ENCODE measurements around the gene TFPI2.
A peak's percentile ranks its signal among the peaks of the same experiment; 100 is the strongest.

TFPI2 gene

GRCh38 chr7:93906267-93906666 is 15.7 kb upstream of the TFPI2 start, which contains the start of gene GNGT1:
Gene GNGT1 (plus strand): TSS chr7:93906567. CDS start chr7:93906747, 180 bp downstream.
- DNase-seq, result peak; percentile 40 to 83

GRCh38 chr7:93902777-93903423 is 12.3 kb upstream of the TFPI2 start:
- DNase-seq, result peak in 1 of 2 experiments; percentile 36

GRCh38 chr7:93897680-93898079 is 7.1 kb upstream of the TFPI2 start:
- DNase-seq, result no peak

GRCh38 chr7:93895859-93896600 is 5.5 kb upstream of the TFPI2 start:
- DNase-seq, result peak; percentile 34 to 48

- DNase-seq, result peak; percentile 75 to 96
Observed at GRCh38 chr7:93894966-93895640, 4.5 kb upstream of the TFPI2 start.

- no peak for DNase-seq
Observed at GRCh38 chr7:93894426-93894825, 3.9 kb upstream of the TFPI2 start.

GRCh38 chr7:93890041-93890463 is 501 bp downstream of the TFPI2 start:
- DNase-seq, result peak in 1 of 2 experiments; percentile 37

GRCh38 chr7:93889261-93889660 is 1.3 kb downstream of the TFPI2 start:
- no peak for DNase-seq

GRCh38 chr7:93884541-93884940 is 6.0 kb downstream of the TFPI2 start:
- no peak for DNase-seq

GRCh38 chr7:93883917-93884345 is 6.6 kb downstream of the TFPI2 start:
- no peak for DNase-seq

- DNase-seq, result no peak
Observed at GRCh38 chr7:93883078-93883916, 7.3 kb downstream of the TFPI2 start.

GRCh38 chr7:93882468-93882867 is 8.1 kb downstream of the TFPI2 start:
- DNase-seq, result no peak

- no peak for DNase-seq
Observed at GRCh38 chr7:93879356-93879755, 11.2 kb downstream of the TFPI2 start.

- no peak for DNase-seq
Observed at GRCh38 chr7:93877742-93878141, 12.8 kb downstream of the TFPI2 start.

- no peak for DNase-seq
Observed at GRCh38 chr7:93873998-93874574, 16.5 kb downstream of the TFPI2 start.

GRCh38 chr7:93866886-93867285 is 23.7 kb downstream of the TFPI2 start:
- DNase-seq, result no peak

- no peak for DNase-seq
Observed at GRCh38 chr7:93862651-93863050, 27.9 kb downstream of the TFPI2 start.

GRCh38 chr7:93861325-93861949 is 29.1 kb downstream of the TFPI2 start:
- no peak for DNase-seq

- DNase-seq, result no peak
Observed at GRCh38 chr7:93860261-93860660, 30.3 kb downstream of the TFPI2 start.

GRCh38 chr7:93858857-93859256 is 31.7 kb downstream of the TFPI2 start:
- DNase-seq, result no peak

GRCh38 chr7:93856323-93856722 is 34.2 kb downstream of the TFPI2 start:
- no peak for DNase-seq

GRCh38 chr7:93855797-93856196 is 34.8 kb downstream of the TFPI2 start:
- DNase-seq, result no peak

All from NCI-H524 (cell line).